Type B pancreatic cell (in vitro differentiated cells): ENCODE results near the gene PTCH1. TPM values are rescaled to one million over a fixed set of nuclear protein-coding genes. Genes with fewer than 3 reads are reported as not detected.

Source experiments
- DNase-seq: peaks from one replicate; pipeline ENCODE4 v3.0.0; 2021; ENCODE audit warnings: mixed read lengths; ENCODE audit not compliant: unreplicated experiment; ENCODE audit errors: extremely low spot score
- H3K27ac Mint-ChIP-seq: 2 replicates; pipeline ENCODE4 v1.8.0; 2021; ENCODE audit warnings: mild to moderate bottlenecking, mixed read lengths
- H3K27me3 Mint-ChIP-seq: 2 replicates; pipeline ENCODE4 v1.8.0; 2021; ENCODE audit warnings: mixed read lengths
- H3K36me3 Mint-ChIP-seq: 2 replicates; pipeline ENCODE4 v1.8.0; 2021; ENCODE audit warnings: mixed read lengths
- H3K4me1 Mint-ChIP-seq: one replicate; pipeline ENCODE4 v1.8.0; 2021; ENCODE audit warnings: mixed read lengths; ENCODE audit not compliant: unreplicated experiment
- H3K4me3 Mint-ChIP-seq: 2 replicates; pipeline ENCODE4 v1.8.0; 2021; ENCODE audit warnings: mild to moderate bottlenecking, mixed read lengths
- H3K9me3 Mint-ChIP-seq: 2 replicates; pipeline ENCODE4 v1.8.0; 2021; ENCODE audit warnings: mixed read lengths
- total RNA-seq: library from RNA; stranded (reverse); gene quantifications from 2 replicates; pipeline ENCODE4 v1.2.1, GENCODE V29; 2021; ENCODE audit warnings: low replicate concordance
- TF ChIP-seq, protein P1 (sequence below): fragments of 200-600 bp; sonication (generic); conservative IDR thresholded peaks from 2 replicates; pipeline ENCODE4 v1.5.0; 2021; ENCODE audit warnings: antibody characterized with exemption, mild to moderate bottlenecking

Gene PTCH1
- total RNA-seq, 1 donor from 2014 or later = 123 TPM

DNA sequence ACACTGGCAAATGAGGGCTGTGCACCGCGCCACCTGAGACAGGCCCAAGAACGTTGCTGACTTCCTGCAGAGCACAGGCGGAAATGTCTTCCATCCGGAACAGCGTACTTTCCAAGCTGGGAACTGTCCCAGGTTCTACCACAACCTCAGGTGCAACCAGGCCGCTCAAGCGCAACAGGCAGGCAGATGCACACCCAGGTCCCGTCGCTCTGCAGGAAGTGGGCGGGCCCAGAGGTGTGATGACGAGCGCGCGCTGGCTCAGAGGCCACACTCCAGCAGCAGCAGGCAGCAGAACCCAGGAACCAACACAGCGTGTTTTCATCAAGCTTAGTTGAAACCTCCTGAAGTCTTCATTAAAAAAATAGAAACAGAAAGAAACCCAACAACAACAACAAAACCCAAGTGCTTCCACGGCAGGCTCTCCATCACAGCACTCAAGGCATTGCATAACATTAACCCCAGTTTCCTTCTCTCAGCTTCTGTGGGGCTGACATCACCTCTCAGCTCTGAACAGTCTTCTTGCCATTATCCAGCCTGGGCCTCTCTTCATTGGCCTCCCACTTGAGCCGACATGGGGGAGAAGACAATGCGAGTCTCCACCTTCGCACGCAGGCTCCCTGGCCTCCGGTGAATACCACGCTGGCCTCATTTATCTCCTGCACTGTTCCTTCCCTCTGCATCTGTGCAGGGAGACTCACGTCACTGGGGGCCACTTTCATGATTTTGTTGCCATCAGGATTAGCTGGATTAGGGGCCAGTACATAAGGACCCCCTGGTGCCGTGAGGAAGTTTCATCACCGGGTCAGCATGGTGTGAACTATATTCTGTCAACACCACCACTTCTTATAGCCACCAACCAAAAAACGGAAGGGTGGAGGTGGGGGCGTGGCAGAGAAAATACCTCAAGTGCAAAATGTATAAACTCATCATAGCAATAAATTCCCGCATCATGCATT lies 22.1 kb downstream of the PTCH1 start:
- Mint-ChIP-seq H3K27me3 (no peaks in the 10 kb centered on the region), H3K9me3 (no peaks in the 10 kb centered on the region), H3K36me3 (peaks cover 14% of the 10 kb centered on the region), H3K4me1 (peaks cover 79% of the 10 kb centered on the region), H3K27ac (peak overlapping the region; percentile 47), H3K4me3 (peak overlapping the region; percentile 58)
- TF ChIP-seq, protein P1, sequence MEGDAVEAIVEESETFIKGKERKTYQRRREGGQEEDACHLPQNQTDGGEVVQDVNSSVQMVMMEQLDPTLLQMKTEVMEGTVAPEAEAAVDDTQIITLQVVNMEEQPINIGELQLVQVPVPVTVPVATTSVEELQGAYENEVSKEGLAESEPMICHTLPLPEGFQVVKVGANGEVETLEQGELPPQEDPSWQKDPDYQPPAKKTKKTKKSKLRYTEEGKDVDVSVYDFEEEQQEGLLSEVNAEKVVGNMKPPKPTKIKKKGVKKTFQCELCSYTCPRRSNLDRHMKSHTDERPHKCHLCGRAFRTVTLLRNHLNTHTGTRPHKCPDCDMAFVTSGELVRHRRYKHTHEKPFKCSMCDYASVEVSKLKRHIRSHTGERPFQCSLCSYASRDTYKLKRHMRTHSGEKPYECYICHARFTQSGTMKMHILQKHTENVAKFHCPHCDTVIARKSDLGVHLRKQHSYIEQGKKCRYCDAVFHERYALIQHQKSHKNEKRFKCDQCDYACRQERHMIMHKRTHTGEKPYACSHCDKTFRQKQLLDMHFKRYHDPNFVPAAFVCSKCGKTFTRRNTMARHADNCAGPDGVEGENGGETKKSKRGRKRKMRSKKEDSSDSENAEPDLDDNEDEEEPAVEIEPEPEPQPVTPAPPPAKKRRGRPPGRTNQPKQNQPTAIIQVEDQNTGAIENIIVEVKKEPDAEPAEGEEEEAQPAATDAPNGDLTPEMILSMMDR = no peak
- no peak for DNase-seq

DNA sequence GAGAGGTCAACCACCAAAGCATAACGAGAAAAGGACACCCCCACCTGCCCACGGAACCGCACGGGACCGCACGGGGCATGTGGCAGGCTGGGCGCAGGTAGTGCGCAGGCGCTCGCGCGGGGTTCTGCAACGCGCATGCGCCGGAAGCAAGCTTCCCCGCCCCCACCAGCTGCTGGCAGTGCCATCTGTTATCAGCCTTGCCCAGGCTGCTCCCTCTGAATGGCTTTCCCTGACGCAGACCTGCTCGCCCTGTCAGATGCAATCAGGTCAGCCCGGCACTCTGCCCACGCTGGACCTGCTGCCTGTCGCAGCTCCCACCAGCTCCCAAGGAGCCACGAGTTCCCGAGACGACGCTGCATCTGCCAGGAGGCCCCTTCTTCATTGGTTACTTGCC lies 22.8 kb downstream of the PTCH1 start:
- TF ChIP-seq, protein P1 = no peak
- DNase-seq = no peak
- Mint-ChIP-seq H3K27ac (no peak overlapping the region), H3K4me1 (peaks cover 74% of the 10 kb centered on the region), H3K36me3 (peaks cover 17% of the 10 kb centered on the region), H3K9me3 (no peaks in the 10 kb centered on the region), H3K27me3 (no peaks in the 10 kb centered on the region), H3K4me3 (no peak overlapping the region)

DNA sequence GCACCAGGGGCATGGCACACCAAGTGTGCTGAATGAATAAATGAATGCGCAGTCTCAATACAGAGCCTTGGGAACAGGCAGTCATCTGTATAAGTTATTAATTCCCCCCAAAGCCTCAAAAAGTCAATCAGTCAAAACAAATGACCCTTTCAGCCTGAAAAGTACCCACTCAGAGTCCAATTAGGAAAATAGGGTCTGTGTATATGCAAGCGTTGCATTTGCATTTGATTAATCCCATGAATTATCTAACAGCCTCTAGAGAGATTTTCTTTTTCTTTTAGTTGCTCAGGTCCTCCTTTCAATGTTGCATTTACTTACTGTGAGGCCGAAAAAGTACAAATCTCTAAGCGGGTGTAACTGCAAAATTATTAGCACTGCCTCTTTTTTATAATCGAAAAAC lies 23.4 kb downstream of the PTCH1 start:
- H3K4me3 Mint-ChIP-seq = peak overlapping the region; percentile 34
- peaks cover 68% of the 10 kb centered on the region for H3K4me1 Mint-ChIP-seq

DNA sequence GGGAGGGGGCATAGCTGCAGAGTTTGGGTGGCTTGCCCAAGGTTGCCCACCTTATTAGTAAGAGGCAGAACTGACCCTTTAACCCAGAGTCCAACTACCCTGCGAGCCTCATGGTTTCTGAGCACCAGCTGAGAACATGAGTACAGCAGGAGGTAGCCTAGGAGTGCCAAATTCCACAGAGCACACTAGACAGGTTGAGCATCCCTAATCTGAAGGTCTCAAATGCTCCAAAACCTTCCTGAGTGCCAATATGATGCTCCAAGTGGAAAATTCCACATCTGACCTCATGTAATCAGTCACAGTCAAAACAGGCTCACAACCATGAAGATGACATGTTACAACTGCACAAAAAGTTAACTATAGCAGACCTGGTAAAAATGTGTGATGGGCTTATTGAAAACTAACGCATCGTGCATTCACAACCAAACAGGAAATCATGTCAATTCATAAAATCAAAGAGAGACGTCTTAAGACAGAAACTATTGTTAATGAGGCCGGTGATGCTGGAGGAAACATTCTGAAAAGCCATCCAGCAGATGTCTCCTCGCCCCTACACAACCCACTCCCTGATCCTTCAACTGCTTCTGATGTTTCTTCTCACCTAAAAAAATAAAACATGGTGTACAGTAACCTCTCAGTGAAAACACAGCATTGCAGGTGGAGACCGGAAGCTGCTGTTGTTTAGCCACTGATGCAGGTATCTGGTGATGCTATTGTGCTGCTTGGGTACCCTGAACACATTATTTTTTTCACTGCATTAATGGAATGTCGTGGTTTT lies 25.0 kb downstream of the PTCH1 start:
- Mint-ChIP-seq H3K27me3 (no peaks in the 10 kb centered on the region), H3K4me3 (no peak overlapping the region), H3K4me1 (peaks cover 67% of the 10 kb centered on the region), H3K9me3 (no peaks in the 10 kb centered on the region), H3K36me3 (peaks cover 18% of the 10 kb centered on the region), H3K27ac (peak overlapping the region; percentile 6)
- DNase-seq = no peak
- TF ChIP-seq, protein P1 = no peak

More for the DNA sequence above, 23.4 kb downstream of the PTCH1 start:
- no peak for DNase-seq
- H3K27ac Mint-ChIP-seq = peak overlapping the region; percentile 23
- no peaks in the 10 kb centered on the region for H3K27me3 Mint-ChIP-seq
- TF ChIP-seq, protein P1 = no peak
- H3K36me3 Mint-ChIP-seq = peaks cover 16% of the 10 kb centered on the region
- no peaks in the 10 kb centered on the region for H3K9me3 Mint-ChIP-seq

DNA sequence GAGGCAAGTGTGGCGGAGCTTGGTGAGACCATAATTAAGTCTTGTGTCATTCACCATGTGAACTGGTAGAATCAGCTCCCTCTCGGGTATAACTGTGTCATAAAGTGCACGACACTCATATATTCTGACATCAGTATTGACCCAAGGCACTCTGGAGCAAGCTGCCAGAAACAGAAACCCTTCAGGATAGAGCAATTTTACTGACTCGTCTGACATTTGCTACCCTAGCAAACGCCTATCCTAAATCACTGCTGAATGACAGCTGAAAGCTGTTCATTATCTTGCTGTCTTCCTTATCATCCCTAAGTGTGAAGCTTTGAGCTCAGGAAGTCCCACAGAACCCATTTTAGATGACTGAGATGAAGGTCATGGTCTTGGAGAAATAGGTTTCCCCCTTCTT lies 27.8 kb downstream of the PTCH1 start:
- TF ChIP-seq, protein P1 = no peak
- DNase-seq = no peak
- Mint-ChIP-seq H3K4me3 (no peak overlapping the region), H3K27me3 (no peaks in the 10 kb centered on the region), H3K36me3 (peaks cover 12% of the 10 kb centered on the region), H3K9me3 (no peaks in the 10 kb centered on the region), H3K4me1 (peaks cover 53% of the 10 kb centered on the region), H3K27ac (no peak overlapping the region)
